GM19023 (cell line): Measurements from ENCODE around the gene XPO6.

Experiments
- ATAC-seq: cut with Tn5 transposase; IDR thresholded peaks from one replicate; pipeline ENCODE4 v1.9.1; 2021; ENCODE audit warnings: mild to moderate bottlenecking, moderate library complexity; ENCODE audit not compliant: unreplicated experiment

XPO6 gene

GRCh38 chr16:28158136-28158535 lies 53.6 kb downstream of the XPO6 start:
- ATAC-seq = no peak

DNA sequence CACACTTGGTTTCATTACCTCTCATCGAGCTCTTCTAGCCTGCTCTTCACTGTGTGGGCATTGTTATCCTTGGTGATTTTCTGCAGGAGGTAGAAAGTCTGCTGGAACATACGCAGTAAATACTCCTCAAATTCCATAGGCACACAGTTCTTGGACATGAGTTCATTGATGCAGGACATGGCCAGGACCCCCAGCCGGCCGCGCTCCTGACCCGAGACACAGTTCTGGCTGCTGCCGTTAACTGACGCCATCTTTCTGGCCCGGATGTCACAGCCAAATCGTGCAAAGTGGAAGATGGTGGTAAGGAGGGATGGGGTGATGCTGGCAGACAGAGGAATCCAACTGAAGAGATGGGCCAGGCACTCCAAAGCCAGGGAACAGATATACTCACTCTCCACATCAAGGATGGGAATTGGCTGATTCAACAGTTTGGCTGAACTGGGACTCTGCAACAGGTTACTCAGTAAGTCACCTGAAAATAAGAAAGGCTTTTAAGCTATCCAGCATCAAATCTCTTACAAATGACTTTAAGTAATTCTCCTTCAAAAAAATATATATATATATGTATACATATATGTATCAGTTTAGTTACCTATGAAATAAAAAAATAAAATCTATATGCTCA lies 55.6 kb downstream of the XPO6 start:
- no peak for ATAC-seq

DNA sequence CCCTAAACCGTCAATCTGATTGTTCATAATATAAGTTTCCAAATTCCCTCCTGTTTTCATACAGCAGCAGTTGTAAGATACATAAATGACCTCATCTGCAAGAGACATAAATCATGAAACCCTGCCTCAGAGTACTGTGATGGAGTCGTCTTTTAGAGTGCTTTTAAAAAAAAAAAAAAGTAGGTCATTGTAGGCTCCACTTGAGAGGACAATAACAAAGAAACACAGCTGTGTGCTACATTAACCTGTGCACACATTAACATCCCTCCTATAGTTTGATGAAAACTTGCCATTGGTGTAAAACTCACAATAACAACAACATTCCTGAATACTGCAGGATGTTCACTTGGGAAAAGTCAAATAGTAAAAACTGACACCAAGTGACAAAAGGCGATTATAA lies 56.5 kb downstream of the XPO6 start:
- no peak for ATAC-seq

- no peak for ATAC-seq
These were observed 60.6 kb downstream of the XPO6 start for GRCh38 chr16:28151180-28151579.

DNA sequence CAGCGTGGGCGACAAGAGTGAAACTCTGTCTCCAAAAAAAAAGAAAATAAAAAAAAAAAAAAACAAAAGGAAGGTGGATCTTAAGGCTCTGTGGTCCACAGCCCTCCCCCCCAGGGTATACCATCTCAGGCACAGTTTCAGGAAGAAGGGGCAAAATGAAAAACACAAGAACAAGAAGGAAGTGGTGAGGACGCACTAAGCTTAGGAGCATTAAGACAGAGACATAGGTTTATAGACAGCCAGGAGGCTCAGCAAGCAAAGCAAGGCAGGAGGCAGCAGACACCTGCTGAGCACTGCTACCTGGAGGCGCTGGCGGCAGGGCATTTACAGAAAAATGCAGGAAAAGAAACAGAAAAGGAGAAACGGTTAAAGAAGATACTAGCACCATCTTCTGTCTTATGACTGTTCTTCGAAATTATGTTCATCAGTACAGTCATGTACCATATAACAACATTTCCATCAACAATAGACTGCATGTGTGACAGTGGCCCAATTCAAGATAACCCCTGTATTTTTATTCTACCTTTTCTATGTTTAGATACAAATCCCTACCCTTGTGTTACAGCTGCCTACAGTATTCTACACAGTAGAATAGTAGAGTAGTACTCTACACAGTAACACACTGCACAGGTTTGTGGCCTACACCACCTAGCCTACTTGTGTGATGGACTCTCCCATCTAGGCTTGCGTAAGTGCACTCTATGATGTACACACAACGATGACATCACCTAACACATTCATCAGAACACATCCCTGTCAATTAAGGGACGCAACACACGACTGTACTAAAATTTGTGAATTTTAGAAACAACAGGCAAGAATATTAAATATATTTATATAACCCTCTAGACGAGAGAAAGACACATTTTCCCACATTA lies 62.5 kb downstream of the XPO6 start:
- no peak for ATAC-seq

DNA sequence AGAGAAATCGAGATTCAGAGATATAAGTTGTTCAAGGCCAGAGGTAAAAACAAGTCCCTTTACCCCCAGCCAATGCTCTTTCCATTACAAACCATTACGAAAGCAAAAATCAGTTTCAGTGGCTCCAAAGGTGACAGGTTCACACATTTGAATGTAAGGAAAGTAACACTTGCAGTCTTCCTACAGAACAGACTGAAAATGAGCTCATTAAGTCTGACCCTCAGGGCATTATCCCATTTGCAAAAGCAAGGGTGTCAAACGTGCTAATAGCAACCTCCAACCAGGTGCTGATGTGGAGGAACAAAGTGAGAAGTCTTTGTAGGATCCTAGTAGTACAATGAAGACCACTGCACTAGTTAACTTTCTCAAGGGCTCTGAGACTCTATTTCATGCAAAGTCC lies 65.2 kb downstream of the XPO6 start:
- no peak for ATAC-seq

GRCh38 chr16:28145796-28146195 lies 66.0 kb downstream of the XPO6 start:
- no peak for ATAC-seq

DNA sequence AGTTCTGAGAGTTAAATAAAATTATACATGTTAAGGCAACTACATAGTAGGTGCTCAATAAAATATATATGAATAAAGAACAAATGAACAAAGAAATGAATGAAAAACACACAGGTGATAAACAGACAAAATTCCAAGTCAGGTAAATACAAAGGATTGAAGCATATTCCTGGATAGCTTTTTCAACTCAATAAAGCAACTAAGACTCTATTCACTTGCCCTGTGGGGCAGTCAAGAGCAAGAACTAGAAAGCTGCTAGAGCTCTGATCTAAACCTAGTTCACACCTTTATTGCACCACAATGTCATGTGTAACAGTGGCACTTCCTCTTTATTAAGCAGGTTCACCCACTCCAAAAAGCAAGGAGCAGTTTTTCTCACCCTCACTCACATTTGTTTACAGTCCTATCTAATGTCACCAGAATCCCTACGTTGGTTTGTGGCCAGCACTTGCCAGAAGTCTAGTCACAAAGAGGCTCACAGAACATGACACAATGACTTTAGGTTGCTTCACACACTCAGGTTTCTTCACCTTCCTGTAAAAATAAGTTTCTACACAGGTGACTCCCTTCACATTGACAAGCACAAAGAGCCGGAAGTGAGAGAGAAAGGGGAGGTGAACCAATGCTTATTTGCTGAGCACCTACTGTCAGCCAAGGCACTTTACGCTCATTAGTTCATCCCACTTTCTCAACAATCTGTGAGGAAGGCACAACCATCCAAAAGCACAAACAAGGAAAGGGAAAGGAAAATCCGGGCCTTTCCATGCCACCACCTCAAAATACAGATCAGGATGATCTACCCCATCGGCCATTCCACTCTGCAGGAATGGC lies 70.8 kb downstream of the XPO6 start:
- peak; percentile 61 for ATAC-seq

- ATAC-seq = no peak
These were observed 72.2 kb downstream of the XPO6 start for GRCh38 chr16:28139530-28139929.

GRCh38 chr16:28136751-28137434 lies 74.9 kb downstream of the XPO6 start:
- ATAC-seq = no peak

DNA sequence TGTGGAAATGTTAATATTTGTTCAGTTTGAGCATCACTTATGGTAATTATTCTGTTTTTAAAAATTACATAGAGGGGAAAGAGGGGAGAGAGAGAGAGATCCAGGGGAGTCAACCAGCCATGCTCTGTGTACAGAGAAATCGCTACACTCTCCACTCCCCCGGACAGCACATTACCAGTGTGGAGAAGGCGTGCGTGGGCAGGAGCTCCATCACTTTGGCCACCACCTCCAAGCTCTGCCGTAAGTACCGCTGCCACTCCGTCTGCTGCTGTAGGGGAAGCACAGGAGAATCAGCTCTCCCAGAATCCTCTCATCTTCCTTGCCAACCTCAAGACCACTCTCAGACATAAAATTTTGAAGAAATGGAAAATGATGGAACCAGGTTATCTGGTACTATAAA lies 78.1 kb downstream of the XPO6 start:
- no peak for ATAC-seq

- no peak for ATAC-seq
These were observed 79.9 kb downstream of the XPO6 start for GRCh38 chr16:28131743-28132393.

DNA sequence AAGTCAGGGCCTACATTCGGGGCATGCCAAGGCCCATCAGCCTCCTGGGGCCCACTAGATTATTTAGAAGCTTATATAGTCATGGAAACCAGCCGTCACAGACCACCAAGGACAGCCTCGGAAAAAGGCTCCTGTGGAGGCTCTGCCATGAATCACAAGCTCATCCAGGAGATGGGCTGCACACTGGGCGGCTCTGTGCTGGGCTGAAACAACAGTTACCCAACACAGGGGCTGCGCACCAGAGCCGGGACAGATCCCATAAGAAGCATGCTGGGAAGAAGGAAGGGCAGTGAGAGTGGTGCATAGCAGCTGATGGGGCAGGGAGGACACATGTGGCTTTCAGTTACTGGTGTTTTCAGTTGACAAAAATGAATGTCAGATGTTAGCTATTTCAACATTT lies 80.6 kb downstream of the XPO6 start:
- ATAC-seq = no peak

DNA sequence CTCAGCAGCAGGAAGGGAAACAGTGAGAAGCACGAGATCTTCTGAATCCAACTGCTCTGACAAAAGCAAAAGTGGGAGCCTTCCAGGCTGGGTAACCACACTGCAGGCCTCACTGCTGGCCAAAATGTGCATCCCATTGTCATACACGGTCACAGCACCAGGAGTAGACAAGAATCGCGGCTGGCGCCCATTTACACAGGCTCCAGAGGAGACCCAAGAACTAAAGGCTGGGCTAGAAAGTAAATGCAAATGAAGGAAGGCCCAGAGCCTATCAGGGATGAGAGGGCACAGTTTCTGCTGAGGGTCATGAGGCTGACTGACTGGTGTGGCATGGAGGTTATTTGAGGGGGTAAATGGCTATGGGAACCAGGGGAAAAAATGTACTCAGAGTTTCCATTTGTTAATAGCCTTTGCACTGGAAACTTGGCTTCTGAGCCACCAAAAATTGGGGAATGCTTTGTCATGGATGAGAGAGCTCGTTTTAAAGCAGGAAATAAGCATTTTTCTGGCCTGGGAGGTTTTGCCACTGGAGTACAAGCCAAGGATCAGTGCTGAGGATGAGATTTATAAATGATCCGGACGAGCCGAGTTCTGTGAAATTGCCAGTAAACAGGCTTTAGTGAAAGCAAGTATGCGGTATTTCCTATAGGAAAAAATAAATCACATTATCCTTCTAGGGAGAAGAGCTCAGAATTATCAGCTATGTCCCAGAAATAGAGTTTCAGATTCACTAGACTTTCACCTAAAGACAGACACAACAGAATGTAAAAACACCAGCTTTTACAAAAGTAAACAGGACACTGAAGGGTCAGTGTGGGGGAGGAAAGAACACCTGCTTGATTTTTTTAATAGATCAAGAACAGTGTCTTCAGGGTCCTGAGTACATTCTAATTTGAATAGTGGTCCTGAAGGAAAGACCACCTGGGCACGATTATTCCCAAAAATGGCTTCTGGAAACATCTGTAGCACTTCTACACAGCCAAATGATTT lies 81.4 kb downstream of the XPO6 start:
- ATAC-seq = no peak

DNA sequence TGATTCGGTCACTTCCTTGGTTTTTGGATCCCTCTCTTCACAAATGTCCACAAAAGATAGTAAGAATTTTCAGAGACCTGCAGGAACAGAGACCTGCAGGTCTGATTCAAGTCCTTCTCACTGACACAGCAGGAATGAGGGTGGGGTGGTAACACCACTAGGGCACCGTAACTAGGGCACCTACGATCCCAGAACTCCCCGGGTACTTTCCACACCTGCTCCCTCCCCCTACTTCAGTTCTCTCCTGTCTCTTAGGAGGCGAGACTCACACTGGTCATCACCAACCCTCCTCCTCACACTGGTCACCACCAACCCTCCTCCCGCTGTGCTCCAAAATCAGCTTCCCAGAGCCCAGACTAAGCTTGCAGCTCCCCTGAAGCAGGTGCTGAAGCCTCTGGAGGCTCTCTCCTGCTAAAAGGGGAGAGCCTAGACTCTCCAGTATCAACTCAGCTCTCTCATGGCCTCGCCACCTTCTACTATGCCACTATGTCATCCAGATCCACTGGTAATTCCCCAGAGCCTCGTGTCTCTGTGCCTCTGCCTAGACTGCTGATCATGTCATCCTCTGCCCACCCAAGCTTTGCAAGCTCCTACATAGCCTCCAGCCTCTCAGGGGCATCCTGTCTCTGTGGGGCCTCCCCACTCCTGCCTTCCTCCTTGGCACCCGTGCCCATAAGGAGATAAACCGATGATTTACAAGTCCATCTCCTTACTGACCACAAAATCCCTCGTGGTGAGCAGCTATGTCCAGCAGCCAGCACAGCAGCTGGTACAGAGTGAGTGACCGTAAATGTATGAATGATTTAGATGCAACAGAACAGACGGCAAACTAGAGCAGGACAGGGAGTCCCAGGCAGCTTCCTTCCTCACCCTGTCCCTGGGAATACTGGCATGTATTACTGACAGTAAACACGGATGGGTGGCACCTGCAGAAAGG lies 84.8 kb downstream of the XPO6 start:
- ATAC-seq = no peak

GRCh38 chr16:28125592-28125991 lies 86.2 kb downstream of the XPO6 start:
- ATAC-seq = no peak

- ATAC-seq = no peak
These were observed 90.2 kb downstream of the XPO6 start for GRCh38 chr16:28121527-28121926.

- ATAC-seq = no peak
These were observed 91.0 kb downstream of the XPO6 start for GRCh38 chr16:28120754-28121153.
